Islet of Langerhans (tissue), 1 donor: Measurements from ENCODE around the gene DPP7.

Experiments
- FAIRE-seq: peaks from one replicate; lab custom pipeline; 2011; peaks lifted over from hg19 to GRCh38; lab: Jason Lieb, UNC

Gene DPP7

GRCh38 chr9:137114613-137115393 is at the start of gene DPP7:
DPP7 (minus strand) TSS chr9:137114733; CDS start chr9:137114713, 20 bp downstream.
- FAIRE-seq = no peak

GRCh38 chr9:137163805-137164204 is 49.3 kb upstream of the DPP7 start:
- no peak for FAIRE-seq

GRCh38 chr9:137163365-137163715 is 48.8 kb upstream of the DPP7 start:
- no peak for FAIRE-seq

- no peak for FAIRE-seq
Measured at GRCh38 chr9:137162505-137163364, 48.2 kb upstream of the DPP7 start.

- no peak for FAIRE-seq
Measured at GRCh38 chr9:137161558-137162486, 47.3 kb upstream of the DPP7 start.

- FAIRE-seq = no peak
Measured at GRCh38 chr9:137160716-137161557, 46.4 kb upstream of the DPP7 start.

- no peak for FAIRE-seq
Measured at GRCh38 chr9:137160054-137160425, 45.5 kb upstream of the DPP7 start.

- FAIRE-seq = no peak
Measured at GRCh38 chr9:137159105-137160053, 44.8 kb upstream of the DPP7 start.

GRCh38 chr9:137158625-137159024 is 44.1 kb upstream of the DPP7 start:
- no peak for FAIRE-seq

GRCh38 chr9:137157618-137158415 is 43.3 kb upstream of the DPP7 start:
- FAIRE-seq = no peak

GRCh38 chr9:137156567-137157375 is 42.2 kb upstream of the DPP7 start:
- no peak for FAIRE-seq

- FAIRE-seq = no peak
Measured at GRCh38 chr9:137152844-137153405, 38.4 kb upstream of the DPP7 start.

- no peak for FAIRE-seq
Measured at GRCh38 chr9:137150617-137151457, 36.3 kb upstream of the DPP7 start.

GRCh38 chr9:137149942-137150616 is 35.5 kb upstream of the DPP7 start:
- FAIRE-seq = no peak

- FAIRE-seq = no peak
Measured at GRCh38 chr9:137149363-137149762, 34.8 kb upstream of the DPP7 start.

GRCh38 chr9:137148661-137149060 is 34.1 kb upstream of the DPP7 start:
- no peak for FAIRE-seq

- no peak for FAIRE-seq
Measured at GRCh38 chr9:137148242-137148641, 33.7 kb upstream of the DPP7 start.
